Stimulated activated CD8-positive, alpha-beta memory T cell treated with anti-CD3 and anti-CD28 coated beads, Interleukin-15, amount 100 ng/mL, for 1 hour (primary cell): ENCODE data around the gene NXPE2.

Experiments used
- DNase-seq: peaks from one replicate; pipeline ENCODE4 v3.0.0-alpha.2; 2020; ENCODE audit warnings: low read depth

Gene NXPE2

GRCh38 chr11:114745150-114745671 is 66.9 kb downstream of the NXPE2 start:
- DNase-seq = no peak

GRCh38 chr11:114746013-114746412 is 67.7 kb downstream of the NXPE2 start:
- DNase-seq = no peak
